ENCODE data around the gene TMEM163.
A peak's percentile ranks its signal among the peaks of the same experiment; 100 is the strongest.

Gene TMEM163

GRCh38 chr2:134694411-134694810, 24.4 kb downstream of the TMEM163 start:
- no peak overlapping the region for H3K4me3 ChIP-seq (ENCODE audit: low read depth, low read length)
- H3K79me1 ChIP-seq (ENCODE audit: low read length): no peaks in the 10 kb centered on the region
- H2BK120ac ChIP-seq (ENCODE audit: insufficient read depth, low read length, poor library complexity): no peak overlapping the region
- no peaks in the 10 kb centered on the region for H3K79me2 ChIP-seq (ENCODE audit: control insufficient read depth, insufficient read depth, low read length, poor library complexity)
- H2BK12ac ChIP-seq (ENCODE audit: low read length): no peak overlapping the region
- H3K27ac ChIP-seq (ENCODE audit: low read depth, low read length): no peak overlapping the region
- no peak overlapping the region for H3K9ac ChIP-seq (ENCODE audit: low read length)
- H4K91ac ChIP-seq (ENCODE audit: low read depth, low read length): no peak overlapping the region
- H3K18ac ChIP-seq (ENCODE audit: low read length): no peak overlapping the region
- no peak overlapping the region for H3K4me2 ChIP-seq (ENCODE audit: low read length)
- H3K27me3 ChIP-seq (ENCODE audit: insufficient read depth, low read length): no peaks in the 10 kb centered on the region
- H3K4ac ChIP-seq (ENCODE audit: low read depth, low read length): no peak overlapping the region
- H4K12ac ChIP-seq (ENCODE audit: low read depth, low read length): no peak overlapping the region
- no peaks in the 10 kb centered on the region for H3K9me3 ChIP-seq (ENCODE audit: insufficient read depth, low read depth, low read length)
- no peak overlapping the region for H4K8ac ChIP-seq (ENCODE audit: low read depth, low read length)
- no peak overlapping the region for H2AK5ac ChIP-seq (ENCODE audit: low read length)
- no peak for DNase-seq
- no peak overlapping the region for H3K14ac ChIP-seq (ENCODE audit: low read length)
- H2BK5ac ChIP-seq (ENCODE audit: low read depth, low read length, poor library complexity): no peak overlapping the region
- H3K23ac ChIP-seq (ENCODE audit: low read length): no peak overlapping the region
- no peak overlapping the region for H2AFZ ChIP-seq (ENCODE audit: insufficient read depth, low read length, poor library complexity)
- H3K36me3 ChIP-seq (ENCODE audit: control insufficient read depth in 1 of 2, insufficient read depth in 2 of 2, low read length in 2 of 2): no peaks in the 10 kb centered on the region
- no peaks in the 10 kb centered on the region for H3K4me1 ChIP-seq (ENCODE audit: control insufficient read depth in 1 of 2, insufficient read depth in 2 of 2, low read length in 2 of 2)

- WGBS (ENCODE audit: extremely low coverage, insufficient coverage, insufficient read length): no CpG with 5 or more reads among the region's 6 CpGs
These were observed 25.2 kb downstream of the TMEM163 start for GRCh38 chr2:134693359-134694330.

GRCh38 chr2:134692499-134692898, 26.3 kb downstream of the TMEM163 start:
- H3K18ac ChIP-seq (ENCODE audit: low read length): no peak overlapping the region
- no peak overlapping the region for H3K4ac ChIP-seq (ENCODE audit: low read depth, low read length)

More at GRCh38 chr2:134693359-134694330, 25.2 kb downstream of the TMEM163 start:
- Histone ChIP-seq H3K36me3 (ENCODE audit: control insufficient read depth in 1 of 2, insufficient read depth in 2 of 2, low read length in 2 of 2) (no peaks in the 10 kb centered on the region), H4K8ac (ENCODE audit: low read depth, low read length) (no peak overlapping the region), H3K9me3 (ENCODE audit: insufficient read depth, low read depth, low read length) (no peaks in the 10 kb centered on the region), H3K4me3 (ENCODE audit: low read depth, low read length) (no peak overlapping the region), H3K23ac (ENCODE audit: low read length) (no peak overlapping the region), H3K79me1 (ENCODE audit: low read length) (no peaks in the 10 kb centered on the region), H3K14ac (ENCODE audit: low read length) (no peak overlapping the region), H3K79me2 (ENCODE audit: control insufficient read depth, insufficient read depth, low read length, poor library complexity) (no peaks in the 10 kb centered on the region), H3K18ac (ENCODE audit: low read length) (no peak overlapping the region), H3K9ac (ENCODE audit: low read length) (no peak overlapping the region), H2BK5ac (ENCODE audit: low read depth, low read length, poor library complexity) (no peak overlapping the region), H4K91ac (ENCODE audit: low read depth, low read length) (no peak overlapping the region), H2BK12ac (ENCODE audit: low read length) (no peak overlapping the region), H4K12ac (ENCODE audit: low read depth, low read length) (no peak overlapping the region), H2AFZ (ENCODE audit: insufficient read depth, low read length, poor library complexity) (no peak overlapping the region), H3K4ac (ENCODE audit: low read depth, low read length) (no peak overlapping the region), H2BK120ac (ENCODE audit: insufficient read depth, low read length, poor library complexity) (no peak overlapping the region), H2AK5ac (ENCODE audit: low read length) (no peak overlapping the region), H3K27me3 (ENCODE audit: insufficient read depth, low read length) (no peaks in the 10 kb centered on the region), H3K4me1 (ENCODE audit: control insufficient read depth in 1 of 2, insufficient read depth in 2 of 2, low read length in 2 of 2) (no peaks in the 10 kb centered on the region), H3K27ac (ENCODE audit: low read depth, low read length) (no peak overlapping the region), H3K4me2 (ENCODE audit: low read length) (no peak overlapping the region)
- DNase-seq: no peak

GRCh38 chr2:134690629-134691215, 28.1 kb downstream of the TMEM163 start:
- H3K4ac ChIP-seq (ENCODE audit: low read depth, low read length): no peak overlapping the region
- no peak overlapping the region for H4K8ac ChIP-seq (ENCODE audit: low read depth, low read length)
- no peak overlapping the region for H2AK5ac ChIP-seq (ENCODE audit: low read length)
- no peak overlapping the region for H3K18ac ChIP-seq (ENCODE audit: low read length)
- no peak overlapping the region for H3K23ac ChIP-seq (ENCODE audit: low read length)
- no peak overlapping the region for H3K4me2 ChIP-seq (ENCODE audit: low read length)
- H3K4me1 ChIP-seq (ENCODE audit: control insufficient read depth in 1 of 2, insufficient read depth in 2 of 2, low read length in 2 of 2): no peaks in the 10 kb centered on the region
- H3K9ac ChIP-seq (ENCODE audit: low read length): no peak overlapping the region
- H3K79me2 ChIP-seq (ENCODE audit: control insufficient read depth, insufficient read depth, low read length, poor library complexity): no peaks in the 10 kb centered on the region
- no peak overlapping the region for H2BK12ac ChIP-seq (ENCODE audit: low read length)
- H2BK5ac ChIP-seq (ENCODE audit: low read depth, low read length, poor library complexity): no peak overlapping the region
- H4K12ac ChIP-seq (ENCODE audit: low read depth, low read length): no peak overlapping the region
- no peak overlapping the region for H3K4me3 ChIP-seq (ENCODE audit: low read depth, low read length)
- H3K14ac ChIP-seq (ENCODE audit: low read length): no peak overlapping the region
- no peak overlapping the region for H2AFZ ChIP-seq (ENCODE audit: insufficient read depth, low read length, poor library complexity)
- H3K36me3 ChIP-seq (ENCODE audit: control insufficient read depth in 1 of 2, insufficient read depth in 2 of 2, low read length in 2 of 2): no peaks in the 10 kb centered on the region
- H3K27me3 ChIP-seq (ENCODE audit: insufficient read depth, low read length): no peaks in the 10 kb centered on the region
- H4K91ac ChIP-seq (ENCODE audit: low read depth, low read length): no peak overlapping the region
- DNase-seq: no peak
- no peak overlapping the region for H2BK120ac ChIP-seq (ENCODE audit: insufficient read depth, low read length, poor library complexity)
- no peaks in the 10 kb centered on the region for H3K79me1 ChIP-seq (ENCODE audit: low read length)
- H3K27ac ChIP-seq (ENCODE audit: low read depth, low read length): no peak overlapping the region
- H3K9me3 ChIP-seq (ENCODE audit: insufficient read depth, low read depth, low read length): no peaks in the 10 kb centered on the region
- WGBS (ENCODE audit: extremely low coverage, insufficient coverage, insufficient read length): no CpG with 5 or more reads among the region's 6 CpGs

More at GRCh38 chr2:134692499-134692898, 26.3 kb downstream of the TMEM163 start:
- Histone ChIP-seq H3K27ac (ENCODE audit: low read depth, low read length) (no peak overlapping the region), H3K27me3 (ENCODE audit: insufficient read depth, low read length) (no peaks in the 10 kb centered on the region), H3K4me2 (ENCODE audit: low read length) (no peak overlapping the region), H3K9me3 (ENCODE audit: insufficient read depth, low read depth, low read length) (no peaks in the 10 kb centered on the region), H4K12ac (ENCODE audit: low read depth, low read length) (no peak overlapping the region), H3K79me2 (ENCODE audit: control insufficient read depth, insufficient read depth, low read length, poor library complexity) (no peaks in the 10 kb centered on the region), H3K36me3 (ENCODE audit: control insufficient read depth in 1 of 2, insufficient read depth in 2 of 2, low read length in 2 of 2) (no peaks in the 10 kb centered on the region), H4K8ac (ENCODE audit: low read depth, low read length) (no peak overlapping the region), H3K79me1 (ENCODE audit: low read length) (no peaks in the 10 kb centered on the region), H3K4me3 (ENCODE audit: low read depth, low read length) (no peak overlapping the region), H3K4me1 (ENCODE audit: control insufficient read depth in 1 of 2, insufficient read depth in 2 of 2, low read length in 2 of 2) (no peaks in the 10 kb centered on the region), H4K91ac (ENCODE audit: low read depth, low read length) (no peak overlapping the region), H2AFZ (ENCODE audit: insufficient read depth, low read length, poor library complexity) (no peak overlapping the region), H3K9ac (ENCODE audit: low read length) (no peak overlapping the region), H2AK5ac (ENCODE audit: low read length) (no peak overlapping the region), H3K14ac (ENCODE audit: low read length) (no peak overlapping the region), H2BK120ac (ENCODE audit: insufficient read depth, low read length, poor library complexity) (no peak overlapping the region), H2BK12ac (ENCODE audit: low read length) (no peak overlapping the region), H3K23ac (ENCODE audit: low read length) (no peak overlapping the region), H2BK5ac (ENCODE audit: low read depth, low read length, poor library complexity) (no peak overlapping the region)
- no CpG with 5 or more reads among the region's 5 CpGs for WGBS (ENCODE audit: extremely low coverage, insufficient coverage, insufficient read length)
- DNase-seq: peak in 1 of 2 donors; percentile 4
